CD4-positive, alpha-beta T cell treated with Interleukin-1 beta for 1 hour (primary cell): ENCODE results near the gene EXOSC1.
A peak's percentile ranks its signal among the peaks of the same experiment; 100 is the strongest.
"Not testable (repeated sequence)": the region's sequence is repeated elsewhere in the genome, so short reads cannot be mapped to it uniquely, and the experiment has no call there.

Experiments used
- DNase-seq, 2 donors: peaks; one replicate each; pipeline ENCODE4 v3.0.0-alpha.2; 2020 to 2022

EXOSC1 gene

DNA sequence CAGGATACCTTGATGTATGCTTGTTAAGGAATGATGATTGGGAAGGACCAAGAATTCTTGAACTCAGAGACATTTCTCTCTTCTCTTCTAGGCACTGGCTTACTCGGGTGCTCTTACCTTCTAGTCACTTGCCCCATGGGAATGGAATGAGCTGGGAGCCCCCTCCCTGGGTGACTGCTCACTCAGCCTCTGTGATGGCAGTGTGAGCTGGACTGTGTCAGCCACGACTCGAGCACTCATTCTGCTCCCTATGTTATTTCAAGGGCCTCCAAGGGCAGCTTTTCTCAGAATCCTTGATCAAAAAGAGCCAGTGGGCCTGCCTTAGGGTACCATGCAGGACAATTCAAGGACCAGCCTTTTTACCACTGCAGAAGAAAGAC lies 10.9 kb upstream of the EXOSC1 start:
- no peak for DNase-seq

- DNase-seq, result no peak
Measured at GRCh38 chr10:97456034-97456685, 10.4 kb upstream of the EXOSC1 start.

DNA sequence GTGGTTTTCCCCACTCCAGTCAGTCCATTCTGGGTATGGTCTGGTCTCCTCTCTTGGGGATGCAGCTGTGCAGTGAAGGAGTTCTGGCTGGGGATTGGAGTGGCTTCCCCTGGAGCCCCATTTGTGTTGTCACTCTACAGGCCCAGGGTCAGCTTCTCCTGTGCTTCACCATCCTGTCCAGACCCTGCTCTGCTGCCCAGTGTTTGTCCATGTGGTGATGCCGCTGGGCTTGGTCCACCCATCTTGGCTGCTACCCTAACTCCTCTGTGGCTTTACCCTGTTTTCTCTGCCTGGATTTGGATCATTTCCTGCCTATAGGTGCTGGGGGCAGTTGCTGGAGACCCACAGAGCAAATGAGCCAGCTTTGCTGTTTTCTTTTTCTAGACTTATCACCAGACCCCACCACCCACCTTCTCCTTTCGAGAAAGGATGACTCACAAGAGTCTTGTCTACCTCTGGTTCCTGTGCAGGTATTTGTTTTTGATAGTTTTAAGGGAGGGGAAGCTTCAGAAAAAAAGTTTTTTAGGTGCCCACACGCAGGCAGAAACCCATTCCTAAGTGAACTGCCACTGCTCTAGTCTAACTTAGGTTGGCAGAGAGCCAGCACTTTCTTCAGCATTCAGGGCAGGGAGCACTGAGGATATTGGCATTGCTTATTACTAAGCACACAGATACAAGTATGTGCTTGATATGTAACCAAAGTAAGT lies 8.7 kb upstream of the EXOSC1 start:
- no peak for DNase-seq

GRCh38 chr10:97452352-97452751 lies 6.5 kb upstream of the EXOSC1 start:
- no peak for DNase-seq

- DNase-seq, result no peak
Measured at GRCh38 chr10:97451605-97452004, 5.8 kb upstream of the EXOSC1 start.

DNA sequence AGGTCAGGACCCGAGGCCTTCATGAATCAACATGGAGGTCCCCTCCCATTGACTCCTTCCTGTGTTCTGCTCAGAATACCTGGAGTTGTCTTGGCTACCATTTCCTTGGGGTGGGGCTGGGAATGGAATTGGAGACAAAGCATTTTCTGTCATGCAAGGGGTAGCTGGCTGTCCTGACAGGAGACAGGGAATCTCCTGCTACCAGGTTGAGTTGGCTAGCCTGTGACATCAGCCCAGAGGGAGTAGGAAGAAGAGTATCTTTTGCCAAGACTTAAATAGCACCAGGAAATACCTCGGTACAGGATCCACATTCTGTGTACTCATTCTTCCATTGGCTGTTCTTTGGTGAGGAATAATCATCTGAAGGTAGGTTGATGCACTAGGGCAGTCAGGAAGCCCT lies 5.0 kb upstream of the EXOSC1 start:
- no peak for DNase-seq

DNA sequence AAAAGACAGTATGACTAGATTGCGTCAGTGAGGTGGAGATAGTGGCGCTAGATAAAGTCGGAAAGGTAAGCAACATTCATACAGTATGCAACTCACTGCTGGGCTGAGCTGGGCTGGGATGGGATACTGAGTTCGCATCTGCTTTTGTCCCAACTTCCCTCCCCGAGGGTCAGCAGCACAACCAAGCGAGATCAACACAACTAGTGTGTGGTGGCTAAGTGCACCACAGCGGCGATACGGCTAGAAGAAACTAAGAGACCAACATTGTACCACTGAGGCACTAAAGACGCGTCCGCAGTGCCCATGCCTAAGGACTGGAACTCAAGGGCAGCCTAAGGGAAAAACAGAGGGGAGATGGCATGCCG lies 467 bp downstream of the EXOSC1 start:
- DNase-seq, result no peak

GRCh38 chr10:97444212-97444611 lies 1.6 kb downstream of the EXOSC1 start:
- no peak for DNase-seq

GRCh38 chr10:97442277-97442676 lies 3.5 kb downstream of the EXOSC1 start:
- DNase-seq, result no peak

DNA sequence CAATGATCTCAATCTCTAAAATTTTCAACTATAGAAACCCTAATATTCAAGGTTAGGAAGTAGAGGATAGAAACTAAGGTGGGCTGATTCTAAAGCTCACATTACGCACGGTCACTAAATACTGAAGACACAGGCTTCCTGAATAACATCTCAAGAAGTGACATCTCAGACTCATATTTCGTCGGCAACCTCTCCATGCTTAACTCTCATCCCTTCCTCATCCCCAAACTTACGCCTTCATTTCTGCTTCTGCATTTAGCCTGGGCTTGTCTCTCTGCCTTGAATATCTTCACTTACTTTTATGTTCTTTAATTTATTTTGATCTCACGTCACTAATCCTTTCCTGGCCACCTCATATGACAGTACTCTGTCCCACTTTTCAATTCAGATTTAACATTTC lies 10.6 kb downstream of the EXOSC1 start:
- DNase-seq, result no peak

GRCh38 chr10:97434557-97434956 lies 11.2 kb downstream of the EXOSC1 start:
- DNase-seq, result no peak

DNA sequence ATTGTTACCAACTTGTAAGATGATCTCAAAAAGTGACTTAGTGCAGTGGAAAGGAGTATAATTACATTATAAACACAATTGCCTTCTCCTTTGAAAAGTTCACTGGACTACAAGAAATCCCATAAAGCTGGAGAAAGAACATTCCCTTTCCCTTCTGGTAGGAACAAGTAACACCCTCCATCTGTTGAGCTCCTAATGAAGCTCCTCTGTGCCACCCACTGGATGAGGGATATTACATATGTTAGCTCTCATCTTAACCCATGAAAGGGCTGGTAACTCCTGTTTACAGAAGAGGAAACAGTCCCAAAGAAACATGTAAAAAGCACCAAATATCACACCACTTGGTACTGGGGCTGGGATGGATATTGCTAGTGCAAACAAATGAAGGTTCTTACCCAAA lies 11.8 kb downstream of the EXOSC1 start:
- no peak for DNase-seq

GRCh38 chr10:97428572-97428981 lies 17.2 kb downstream of the EXOSC1 start:
- peak; percentile 25 to 47 for DNase-seq

GRCh38 chr10:97427571-97428179 lies 18.1 kb downstream of the EXOSC1 start:
- DNase-seq, result peak in 1 of 2 donors; percentile 51

DNA sequence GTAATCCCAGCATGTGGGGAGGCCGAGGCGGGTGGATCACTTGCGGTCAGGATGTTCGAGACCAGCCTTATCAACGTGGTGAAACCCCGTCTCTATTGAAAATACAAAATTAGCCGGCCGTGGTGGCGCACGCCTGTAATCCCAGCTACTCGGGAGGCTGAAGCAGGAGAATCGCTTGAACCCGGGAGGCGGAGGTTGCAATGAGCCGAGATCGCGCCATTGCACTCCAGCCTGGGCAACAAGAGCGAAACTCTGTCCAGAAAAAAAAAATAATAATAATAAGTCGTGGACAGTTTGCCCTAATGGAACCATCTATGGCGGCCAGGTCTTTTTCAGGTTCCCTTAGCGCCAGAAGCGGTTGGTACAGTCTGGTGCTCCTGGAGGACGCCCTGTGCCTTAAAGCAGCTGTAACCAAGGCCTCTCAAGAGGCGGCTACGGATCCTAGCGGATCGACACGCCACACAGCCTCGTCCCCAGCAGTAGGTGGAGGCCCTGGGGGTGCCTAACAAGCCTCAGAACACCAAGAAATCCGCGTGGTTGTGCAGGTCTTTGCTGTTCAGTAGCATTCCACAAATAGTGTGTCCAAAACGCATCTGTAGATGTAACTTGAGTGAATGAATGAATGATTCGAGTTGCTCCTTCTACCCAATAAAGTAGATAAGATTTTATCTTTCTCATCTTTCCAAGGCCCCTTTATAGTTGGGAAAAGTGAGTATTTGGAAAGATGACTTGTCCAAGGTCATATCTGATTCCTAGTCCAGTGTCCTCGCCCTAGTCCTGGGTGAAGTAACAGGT lies 18.8 kb downstream of the EXOSC1 start:
- DNase-seq, result no peak

GRCh38 chr10:97425964-97426775 lies 19.6 kb downstream of the EXOSC1 start, which contains the start of gene PGAM1:
Gene PGAM1, plus strand, starts transcription at chr10:97426191. Its CDS starts 117 bp downstream, at chr10:97426308.
- DNase-seq, result peak; percentile 97

DNA sequence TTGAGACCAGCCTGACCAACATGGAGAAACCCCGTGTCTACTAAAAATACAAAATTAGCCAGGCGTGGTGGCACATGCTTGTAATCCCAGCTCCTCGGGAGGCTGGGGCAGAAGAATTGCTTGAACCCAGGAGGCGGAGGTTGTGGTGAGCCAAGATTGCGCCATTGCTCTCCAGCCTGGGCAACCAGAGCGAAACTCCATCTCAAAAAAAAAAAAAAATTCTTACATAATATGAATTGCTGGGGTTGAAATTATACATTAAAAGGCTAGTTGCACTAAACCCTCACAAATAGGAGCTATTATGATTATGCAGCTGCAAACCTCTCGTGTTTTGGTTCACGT lies 22.1 kb downstream of the EXOSC1 start:
- DNase-seq, result not testable (repeated sequence)

DNA sequence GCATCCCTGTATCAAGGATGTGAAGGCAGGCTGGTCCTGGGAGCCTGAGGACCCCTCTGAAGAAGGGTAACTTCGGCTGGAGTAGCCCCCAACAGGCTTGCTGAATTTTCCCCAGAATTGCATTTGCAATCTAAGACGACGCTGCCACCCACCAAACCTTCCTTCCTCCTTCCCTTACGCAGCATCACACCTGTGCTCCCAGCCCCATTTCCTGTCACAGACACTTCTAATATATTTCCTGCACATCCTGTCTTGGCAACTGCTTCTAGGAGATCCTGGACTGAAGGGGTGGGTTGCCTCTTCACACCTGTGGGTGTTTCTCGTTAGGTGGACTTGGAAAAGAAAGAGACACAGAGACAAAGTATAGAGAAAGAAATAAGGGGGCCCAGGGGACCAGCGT lies 29.2 kb downstream of the EXOSC1 start:
- DNase-seq, result no peak

DNA sequence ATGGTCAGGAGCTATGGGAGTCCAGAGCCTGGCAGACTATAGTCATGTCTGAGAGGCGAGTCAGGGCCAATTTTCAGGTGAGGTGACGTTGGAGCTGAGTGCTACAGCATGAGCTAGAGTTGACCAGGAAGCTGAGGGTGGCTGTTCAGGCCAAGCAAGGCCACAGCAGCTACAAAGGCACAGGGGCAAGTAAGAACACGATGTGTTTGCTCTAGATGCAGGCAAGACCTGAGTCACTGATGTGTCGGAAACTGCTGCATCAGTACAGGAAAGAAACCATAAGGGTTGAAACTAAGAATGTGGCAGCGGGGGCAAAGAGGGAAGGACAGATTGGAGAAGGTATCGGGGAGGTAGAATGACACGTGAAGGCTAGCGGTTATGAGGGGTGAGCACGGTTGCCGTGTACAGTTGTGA lies 32.9 kb downstream of the EXOSC1 start:
- DNase-seq, result no peak

DNA sequence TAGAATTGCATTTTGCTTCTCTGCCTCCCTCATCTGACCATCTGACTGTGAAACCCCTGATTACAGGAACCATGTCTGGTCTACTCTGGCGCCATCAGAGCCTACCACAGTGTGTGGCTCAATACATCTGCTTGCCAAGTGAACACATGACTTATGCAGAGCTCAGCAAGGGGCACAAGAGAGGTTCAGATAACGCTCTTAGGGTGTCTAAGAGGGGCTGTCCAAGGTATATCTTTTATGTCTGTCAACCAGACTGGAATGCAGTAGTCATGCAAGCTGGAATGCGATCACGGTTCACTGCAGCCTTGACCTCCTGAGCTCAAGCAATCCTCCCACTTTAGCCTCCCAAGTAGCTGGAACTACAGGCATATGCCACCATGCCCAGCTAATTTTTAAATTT lies 34.4 kb downstream of the EXOSC1 start:
- no peak for DNase-seq

DNA sequence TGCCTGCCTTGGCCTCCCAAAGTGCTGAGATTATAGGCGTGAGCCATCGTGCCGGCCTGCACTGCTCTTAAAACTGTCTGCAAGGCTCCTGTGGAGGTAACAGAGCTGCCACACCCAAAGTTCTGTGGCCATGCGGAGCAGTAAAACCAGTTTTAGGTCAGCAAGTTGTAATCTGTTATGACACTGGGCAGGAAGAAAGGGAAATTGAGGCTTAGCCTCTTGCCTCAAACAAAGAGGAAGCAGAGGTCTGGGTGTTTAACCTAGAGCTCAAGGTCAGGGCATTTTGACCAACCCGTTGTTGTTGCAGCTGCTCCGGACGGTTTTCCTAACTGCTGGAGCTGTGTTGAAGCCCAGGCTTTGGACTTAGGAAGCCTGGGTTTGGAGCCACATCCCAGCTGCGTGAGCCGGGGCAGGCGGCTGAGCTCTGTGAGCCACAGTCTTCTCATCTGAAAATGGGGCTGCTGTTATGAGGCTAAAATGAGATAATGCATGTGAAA lies 37.3 kb downstream of the EXOSC1 start:
- DNase-seq, result no peak

- no peak for DNase-seq
Measured at GRCh38 chr10:97407952-97408248, 37.9 kb downstream of the EXOSC1 start.
